Right ventricle myocardium superior (tissue), 1 donor: ENCODE results near the gene ZSCAN16. TPM values are rescaled to one million over a fixed set of nuclear protein-coding genes. Genes with fewer than 3 reads are reported as not detected.

ENCODE experiments used
- ATAC-seq: fragments of 200-7000 bp; cut with Tn5 transposase; one replicate; pipeline ENCODE4 v1.9.1; 2020; ENCODE audit warnings: mild to moderate bottlenecking; ENCODE audit not compliant: poor library complexity
- DNase-seq: peaks from one replicate; pipeline ENCODE4 v3.0.0-alpha.2; 2020
- intact Hi-C: fragments of 100-400 bp; cut with DNase I; formaldehyde crosslinking; loops from one replicate; pipeline ENCODE4 v1.11.2; 2022
- total RNA-seq: library from RNA; stranded (reverse); fragmentation: NEBNext Ultra II Directional; extraction: Animal tissue kit (Norgen Biotek cat#: 25700); gene quantifications from one replicate; pipeline ENCODE4 v1.2.1, GENCODE V29; 2021
- donor health status: DM: no; HTN: yes; CAD: no; lungs with severe emphysema.

Gene ZSCAN16
- total RNA-seq, 1 donor from 2014 or later: 1.2 TPM

GRCh38 chr6:28161410-28162079, 37.1 kb downstream of the ZSCAN16 start:
- intact Hi-C loops: no loop called here
- DNase-seq (peak; percentile 85), ATAC-seq (peak; percentile 98)

GRCh38 chr6:28165563-28165962, 41.2 kb downstream of the ZSCAN16 start:
- intact Hi-C loops: no loop called here
- no peak for DNase-seq

GRCh38 chr6:28167068-28167467, 42.7 kb downstream of the ZSCAN16 start:
- ATAC-seq: no peak
- intact Hi-C loops: no loop called here
- DNase-seq: no peak

More at GRCh38 chr6:28165563-28165962, 41.2 kb downstream of the ZSCAN16 start:
- no peak for ATAC-seq

GRCh38 chr6:28167926-28168325, 43.5 kb downstream of the ZSCAN16 start:
- no peak for ATAC-seq
- DNase-seq: no peak
- intact Hi-C loops: no loop called here

GRCh38 chr6:28171271-28171670, 46.9 kb downstream of the ZSCAN16 start:
- intact Hi-C loops: no loop called here
- DNase-seq (no peak), ATAC-seq (no peak)

- no peak for ATAC-seq
- intact Hi-C loops: no loop called here
Observed at GRCh38 chr6:28172006-28172405, 47.6 kb downstream of the ZSCAN16 start.

GRCh38 chr6:28176373-28176772, 52.0 kb downstream of the ZSCAN16 start:
- DNase-seq (no peak), ATAC-seq (no peak)
- intact Hi-C loops: no loop called here

More at GRCh38 chr6:28172006-28172405, 47.6 kb downstream of the ZSCAN16 start:
- no peak for DNase-seq

Other genes with a start within 250 kb of the ZSCAN16 start
- gene OR2B2, start 212.2 kb upstream of the ZSCAN16 start, total RNA-seq: not detected
- not detected for gene OR2B6, start 167.4 kb upstream of the ZSCAN16 start, total RNA-seq
- 0.56 TPM for gene ZNF165, start 44.0 kb upstream of the ZSCAN16 start, total RNA-seq
- gene ZKSCAN8, start 17.3 kb downstream of the ZSCAN16 start, total RNA-seq: 12.0 TPM
- gene ZSCAN9, start 100.7 kb downstream of the ZSCAN16 start, total RNA-seq: 8.2 TPM
- gene ZKSCAN4, start 127.7 kb downstream of the ZSCAN16 start, total RNA-seq: 2.6 TPM
- gene NKAPL, start 134.7 kb downstream of the ZSCAN16 start, total RNA-seq: 5.1 TPM
- 14.0 TPM for gene ZSCAN26, start 142.5 kb downstream of the ZSCAN16 start, total RNA-seq
- gene PGBD1, start 157.0 kb downstream of the ZSCAN16 start, total RNA-seq: 2.3 TPM
- gene ZSCAN31, start 211.5 kb downstream of the ZSCAN16 start, total RNA-seq: 8.1 TPM
- gene ZKSCAN3, start 225.3 kb downstream of the ZSCAN16 start, total RNA-seq: 3.6 TPM